GM10847 (cell line): ENCODE data around the gene ERI2.

Experiments
- POLR2A ChIP-seq: IDR thresholded peaks from 2 replicates; pipeline ENCODE4 v1.6.1; 2011; ENCODE audit not compliant: insufficient read length; ENCODE audit errors: extremely low read depth

The ERI2 gene

GRCh38 chr16:20830372-20830771, 24.1 kb upstream of the ERI2 start:
- no peak for TF ChIP-seq POLR2A

- no peak for TF ChIP-seq POLR2A
Observed at GRCh38 chr16:20829536-20829935, 23.3 kb upstream of the ERI2 start.

- TF ChIP-seq POLR2A = no peak
Observed at GRCh38 chr16:20826039-20826566, 19.8 kb upstream of the ERI2 start.

- TF ChIP-seq POLR2A = no peak
Observed at GRCh38 chr16:20822521-20823325, 16.5 kb upstream of the ERI2 start.

GRCh38 chr16:20821682-20822081, 15.4 kb upstream of the ERI2 start:
- TF ChIP-seq POLR2A = no peak

GRCh38 chr16:20818929-20819585, 12.8 kb upstream of the ERI2 start:
- no peak for TF ChIP-seq POLR2A

- no peak for TF ChIP-seq POLR2A
Observed at GRCh38 chr16:20814784-20815183, 8.5 kb upstream of the ERI2 start.

- TF ChIP-seq POLR2A = no peak
Observed at GRCh38 chr16:20812510-20812909, 6.2 kb upstream of the ERI2 start.

- no peak for TF ChIP-seq POLR2A
Observed at GRCh38 chr16:20811889-20812439, 5.7 kb upstream of the ERI2 start.

- TF ChIP-seq POLR2A = no peak
Observed at GRCh38 chr16:20807862-20808261, 1.6 kb upstream of the ERI2 start.

GRCh38 chr16:20803561-20804214, 2.6 kb downstream of the ERI2 start:
- TF ChIP-seq POLR2A = no peak

GRCh38 chr16:20803192-20803560, 3.1 kb downstream of the ERI2 start:
- TF ChIP-seq POLR2A = no peak

- TF ChIP-seq POLR2A = no peak
Observed at GRCh38 chr16:20801278-20801677, 5.0 kb downstream of the ERI2 start.

- no peak for TF ChIP-seq POLR2A
Observed at GRCh38 chr16:20799599-20799998, 6.7 kb downstream of the ERI2 start.

GRCh38 chr16:20798364-20798763, 7.9 kb downstream of the ERI2 start:
- no peak for TF ChIP-seq POLR2A

GRCh38 chr16:20791923-20792612, 14.2 kb downstream of the ERI2 start:
- no peak for TF ChIP-seq POLR2A

- no peak for TF ChIP-seq POLR2A
Observed at GRCh38 chr16:20789130-20789529, 17.1 kb downstream of the ERI2 start.
